Keratinocyte (primary cell): ENCODE measurements around the gene DAB1. TPM values are rescaled to one million over a fixed set of nuclear protein-coding genes. Genes with fewer than 3 reads are reported as not detected.

ENCODE experiments used
- DNase-seq: peaks from one replicate; pipeline ENCODE4 v3.0.0-alpha.2; 2011; ENCODE audit warnings: low read depth, missing footprints, low spot score
- FAIRE-seq: peaks from 2 replicates; lab custom pipeline; 2011; peaks lifted over from hg19 to GRCh38; lab: Jason Lieb, UNC
- H2AFZ ChIP-seq: 2 replicates; pipeline ENCODE4 v1.6.0; 2012; ENCODE audit warnings: low read length, control low read depth, inconsistent platforms; ENCODE audit not compliant: control insufficient read depth
- H3K27ac ChIP-seq: 2 replicates; pipeline ENCODE4 v1.5.1; 2011; ENCODE audit warnings: low read length; ENCODE audit not compliant: control insufficient read depth, insufficient read depth
- H3K27me3 ChIP-seq: 3 replicates; pipeline ENCODE4 v1.6.0; 2011; ENCODE audit warnings: low read length; ENCODE audit not compliant: control insufficient read depth, insufficient read depth; ENCODE audit errors: extremely low read depth
- H3K36me3 ChIP-seq, 2 experiments: 2 replicates in 1 of 2; 3 replicates in 1 of 2; pipeline ENCODE4 v1.5.1; 2011; ENCODE audit warnings: low read length in 2 of 2, mild to moderate bottlenecking in 1 of 2; ENCODE audit not compliant: control insufficient read depth in 2 of 2, insufficient read depth in 2 of 2; ENCODE audit errors: extremely low read depth in 1 of 2
- H3K4me1 ChIP-seq: 3 replicates; pipeline ENCODE4 v1.5.1; 2011; ENCODE audit warnings: low read length; ENCODE audit not compliant: control insufficient read depth, insufficient read depth; ENCODE audit errors: extremely low read depth
- H3K4me2 ChIP-seq: 3 replicates; pipeline ENCODE4 v1.6.0; 2011; ENCODE audit warnings: low read depth, low read length; ENCODE audit not compliant: control insufficient read depth, insufficient read depth; ENCODE audit errors: extremely low read depth
- H3K4me3 ChIP-seq, 3 experiments: fragments of 200-600 bp in 1 of 3; sonication (generic) in 1 of 3; 2 replicates in 2 of 3; 3 replicates in 1 of 3; pipeline ENCODE4 v1.5.1; 2011 to 2016; ENCODE audit warnings: low read length in 3 of 3, mild to moderate bottlenecking in 3 of 3, control low read depth in 2 of 3, inconsistent platforms in 1 of 3, low read depth in 1 of 3, mixed read lengths in 1 of 3, mixed run types in 1 of 3, moderate library complexity in 1 of 3; ENCODE audit not compliant: control insufficient read depth in 2 of 3, insufficient read depth in 2 of 3; ENCODE audit errors: extremely low read depth in 1 of 3
- H3K79me2 ChIP-seq: 2 replicates; pipeline ENCODE4 v1.6.0; 2012; ENCODE audit warnings: low read length; ENCODE audit not compliant: control insufficient read depth, insufficient read depth
- H3K9ac ChIP-seq: 3 replicates; pipeline ENCODE4 v1.6.0; 2011; ENCODE audit warnings: low read length; ENCODE audit not compliant: control insufficient read depth, insufficient read depth; ENCODE audit errors: extremely low read depth
- H3K9me1 ChIP-seq: 3 replicates; pipeline ENCODE4 v1.6.0; 2011; ENCODE audit warnings: low read length; ENCODE audit not compliant: control insufficient read depth, insufficient read depth; ENCODE audit errors: extremely low read depth
- H3K9me3 ChIP-seq: 2 replicates; pipeline ENCODE4 v1.5.1; 2012; ENCODE audit warnings: low read depth, low read length; ENCODE audit not compliant: control insufficient read depth
- H4K20me1 ChIP-seq: 3 replicates; pipeline ENCODE4 v1.6.0; 2011; ENCODE audit warnings: low read length; ENCODE audit not compliant: control insufficient read depth, insufficient read depth; ENCODE audit errors: extremely low read depth
- CTCF ChIP-seq, 3 experiments: IDR thresholded peaks in 1 of 3; conservative IDR thresholded peaks in 1 of 3; optimal IDR thresholded peaks in 1 of 3; 2 replicates in 2 of 3; 3 replicates in 1 of 3; pipeline versions ENCODE3 to v1.5.1; 2011; ENCODE audit warnings: low read length in 3 of 3, mild to moderate bottlenecking in 3 of 3, moderate library complexity in 2 of 3, control low read depth in 1 of 3, inconsistent platforms in 1 of 3; ENCODE audit not compliant: insufficient read depth in 2 of 3; ENCODE audit errors: extremely low read depth in 1 of 3
- EZH2 ChIP-seq: IDR thresholded peaks from one replicate; pipeline ENCODE4 v1.6.1; 2012; ENCODE audit warnings: inconsistent platforms, mild to moderate bottlenecking, low read length, moderate library complexity
- dilution Hi-C: fragments of 300-500 bp; cut with MboI; formaldehyde crosslinking; loops from one replicate; pipeline ENCODE4 v1.7.0; 2020; ENCODE audit warnings: low sequenced_read_pairs; ENCODE audit not compliant: extremely low pct_ligation_motif_present
- polyA plus RNA-seq, 5 experiments: library from polyadenylated mRNA; depleted of rRNA in 3 of 5; stranded (reverse) in 3 of 5; stranded (forward) in 1 of 5; unstranded in 1 of 5; fragments of >200 nt; gene quantifications; 1 replicate in 1 of 5; 2 replicates in 3 of 5; 3 replicates in 1 of 5; pipeline versions ENCODE4 v1.2.1 to v1.2.3, GENCODE V29; 2011 to 2012; ENCODE audit warnings: missing spikeins in 2 of 5, low read depth in 1 of 5, low replicate concordance in 1 of 5

The DAB1 gene
- polyA plus RNA-seq, 1 donor (not counting 4 experiments of a cell fraction or from before 2014, with no cell fraction given) = 0.01 TPM

- FAIRE-seq = no peak
- Histone ChIP-seq H3K36me3 (no peaks in the 10 kb centered on the region), H3K9me1 (no peaks in the 10 kb centered on the region), H3K27me3 (no peaks in the 10 kb centered on the region), H3K9me3 (no peaks in the 10 kb centered on the region), H3K9ac (no peak overlapping the region), H3K79me2 (no peaks in the 10 kb centered on the region), H3K4me1 (no peaks in the 10 kb centered on the region), H3K4me3 (no peak overlapping the region), H4K20me1 (no peaks in the 10 kb centered on the region), H2AFZ (no peak overlapping the region), H3K27ac (no peak overlapping the region), H3K4me2 (no peak overlapping the region)
- no peak for DNase-seq
- dilution Hi-C loops = no loop called here
- TF ChIP-seq CTCF (optimal IDR thresholded peaks at IDR 0.05 in 1 of 3, IDR thresholded peaks at IDR 0.05 in 1 of 3, conservative IDR thresholded peaks at IDR 0.05 in 1 of 3; ENCODE audit: extremely low read depth in 1 of 3, insufficient read depth in 2 of 3, low read length in 3 of 3) = no peak
- TF ChIP-seq EZH2 = no peak
Measured at GRCh38 chr1:57250021-57250420, 173.8 kb downstream of the DAB1 start.

- Histone ChIP-seq H3K27me3 (no peaks in the 10 kb centered on the region), H3K4me3 (no peak overlapping the region), H3K36me3 (no peaks in the 10 kb centered on the region), H3K79me2 (no peaks in the 10 kb centered on the region), H4K20me1 (no peaks in the 10 kb centered on the region), H2AFZ (no peak overlapping the region), H3K4me1 (no peaks in the 10 kb centered on the region), H3K9me3 (no peaks in the 10 kb centered on the region), H3K9me1 (no peaks in the 10 kb centered on the region), H3K9ac (no peak overlapping the region), H3K4me2 (no peak overlapping the region), H3K27ac (no peak overlapping the region)
- DNase-seq = no peak
- no peak for TF ChIP-seq EZH2
- TF ChIP-seq CTCF (optimal IDR thresholded peaks at IDR 0.05 in 1 of 3, IDR thresholded peaks at IDR 0.05 in 1 of 3, conservative IDR thresholded peaks at IDR 0.05 in 1 of 3; ENCODE audit: extremely low read depth in 1 of 3, insufficient read depth in 2 of 3, low read length in 3 of 3) = no peak
- FAIRE-seq = no peak
- dilution Hi-C loops = no loop called here
Measured at GRCh38 chr1:57249511-57249910, 174.3 kb downstream of the DAB1 start.
